ENCODE data around the gene RAB11FIP3.
"Not testable (repeated sequence)": the region's sequence is repeated elsewhere in the genome, so short reads cannot be mapped to it uniquely, and the experiment has no call there.

RAB11FIP3 gene

GRCh38 chr16:496097-496886 lies 70.8 kb downstream of the RAB11FIP3 start:
- no peak for DNase-seq

GRCh38 chr16:497258-497657 lies 71.8 kb downstream of the RAB11FIP3 start:
- no peak for DNase-seq

- DNase-seq: no peak
Observed at GRCh38 chr16:499924-500323, 74.5 kb downstream of the RAB11FIP3 start.

GRCh38 chr16:500709-501108 lies 75.3 kb downstream of the RAB11FIP3 start:
- no peak for DNase-seq

- DNase-seq: no peak
Observed at GRCh38 chr16:502179-502943, 76.9 kb downstream of the RAB11FIP3 start.

- no peak for DNase-seq
Observed at GRCh38 chr16:503150-504071, 78.0 kb downstream of the RAB11FIP3 start.

GRCh38 chr16:505479-506245 lies 80.2 kb downstream of the RAB11FIP3 start:
- no peak for DNase-seq

- DNase-seq: no peak
Observed at GRCh38 chr16:506246-506546, 80.7 kb downstream of the RAB11FIP3 start.

GRCh38 chr16:507527-507926 lies 82.1 kb downstream of the RAB11FIP3 start:
- not testable (repeated sequence) for DNase-seq

- DNase-seq: no peak
Observed at GRCh38 chr16:507996-508395, 82.5 kb downstream of the RAB11FIP3 start.

GRCh38 chr16:508884-509736 lies 83.7 kb downstream of the RAB11FIP3 start:
- no peak for DNase-seq

- DNase-seq: no peak
Observed at GRCh38 chr16:510066-510825, 84.8 kb downstream of the RAB11FIP3 start.

- DNase-seq: no peak
Observed at GRCh38 chr16:512802-513201, 87.4 kb downstream of the RAB11FIP3 start.

- DNase-seq: no peak
Observed at GRCh38 chr16:513950-514349, 88.5 kb downstream of the RAB11FIP3 start.

- no peak for DNase-seq
Observed at GRCh38 chr16:515175-515938, 89.9 kb downstream of the RAB11FIP3 start.

GRCh38 chr16:515939-516226 lies 90.4 kb downstream of the RAB11FIP3 start:
- DNase-seq: no peak

GRCh38 chr16:516301-516700 lies 90.9 kb downstream of the RAB11FIP3 start:
- DNase-seq: no peak

- DNase-seq: no peak
Observed at GRCh38 chr16:518858-519257, 93.4 kb downstream of the RAB11FIP3 start.

GRCh38 chr16:519425-519824 lies 94.0 kb downstream of the RAB11FIP3 start:
- no peak for DNase-seq

All from stimulated activated CD4-positive, alpha-beta T cell treated with anti-CD3 and anti-CD28 coated beads, Interleukin-2, amount 100 ng/mL, for 24 hours (primary cell).